PC-9 (cell line): ENCODE results near the gene RAET1L. TPM values are rescaled to one million over a fixed set of nuclear protein-coding genes. Genes with fewer than 3 reads are reported as not detected.

ENCODE experiments used
- BruUV-seq: library from RNA; stranded (reverse); fragments of 400-500 nt; replicated peaks from 2 replicates; lab custom pipeline; 2021; lab: Mats Ljungman, UMichigan
- CTCF ChIA-PET: fragments of 300-600 bp; sonication (Branson Sonifier 250); formaldehyde crosslinking; loops from one replicate; lab custom pipeline; 2022; ENCODE audit warnings: antibody characterized with exemption; lab: Charles Lee
- POLR2A ChIA-PET: fragments of 300-600 bp; sonication (Branson Sonifier 250); formaldehyde crosslinking; loops from one replicate; lab custom pipeline; 2022; ENCODE audit warnings: antibody characterized with exemption; ENCODE audit not compliant: unreplicated experiment; lab: Charles Lee
- DNase-seq, 2 experiments: peaks; one replicate each; pipeline versions ENCODE4 v3.0.0 to v3.0.0-alpha.2; 2015 to 2022; ENCODE audit warnings: mixed read lengths in 1 of 2
- H2AFZ ChIP-seq: fragments of 200-600 bp; sonication (generic); 2 replicates; pipeline ENCODE4 v1.8.1; 2017; ENCODE audit warnings: antibody characterized with exemption
- H3F3A ChIP-seq: fragments of 200-600 bp; sonication (generic); 2 replicates; pipeline ENCODE4 v1.8.1; 2017; ENCODE audit warnings: antibody characterized with exemption, mild to moderate bottlenecking, low read depth; ENCODE audit not compliant: insufficient read depth
- H3K27ac ChIP-seq: fragments of 200-600 bp; sonication (generic); 2 replicates; pipeline ENCODE4 v1.6.1; 2016; ENCODE audit warnings: mixed run types
- H3K27me3 ChIP-seq: fragments of 200-600 bp; sonication (generic); 2 replicates; pipeline ENCODE4 v1.6.1; 2016; ENCODE audit warnings: low read depth, mixed run types; ENCODE audit not compliant: insufficient read depth
- H3K36me3 ChIP-seq: fragments of 200-600 bp; sonication (generic); 2 replicates; pipeline ENCODE4 v1.6.1; 2016; ENCODE audit warnings: low read depth, mixed run types
- H3K4me1 ChIP-seq: fragments of 200-600 bp; sonication (generic); replicated peaks from 2 replicates; pipeline ENCODE4 v1.6.1; 2016; ENCODE audit warnings: mixed run types; ENCODE audit not compliant: insufficient read depth
- H3K4me2 ChIP-seq: fragments of 200-600 bp; sonication (generic); 2 replicates; pipeline ENCODE4 v1.6.1; 2017; ENCODE audit warnings: mixed run types
- H3K4me3 ChIP-seq: fragments of 200-600 bp; sonication (generic); 2 replicates; pipeline ENCODE4 v1.6.1; 2016; ENCODE audit warnings: mixed run types
- H3K79me2 ChIP-seq: fragments of 200-600 bp; sonication (generic); 2 replicates; pipeline ENCODE4 v1.6.1; 2017; ENCODE audit warnings: low read depth, mixed run types
- H3K9me2 ChIP-seq: fragments of 200-600 bp; sonication (generic); 2 replicates; pipeline ENCODE4 v1.8.1; 2017; ENCODE audit warnings: mild to moderate bottlenecking; ENCODE audit not compliant: insufficient read depth
- H3K9me3 ChIP-seq: fragments of 200-600 bp; sonication (generic); 2 replicates; pipeline ENCODE4 v1.8.1; 2016; ENCODE audit warnings: low read depth; ENCODE audit not compliant: insufficient read depth
- H4K20me1 ChIP-seq: fragments of 200-600 bp; sonication (generic); 2 replicates; pipeline ENCODE4 v1.8.1; 2017; ENCODE audit not compliant: insufficient read depth
- EZH2 ChIP-seq: fragments of 200-600 bp; sonication (generic); IDR thresholded peaks from 2 replicates; pipeline ENCODE4 v1.8.0; 2017; ENCODE audit warnings: antibody characterized with exemption, low read depth
- intact Hi-C: fragments of 100-400 bp; cut with micrococcal nuclease; formaldehyde crosslinking; loops from one replicate; pipeline ENCODE4 v1.10.0; 2022; ENCODE audit not compliant: unreplicated experiment
- total RNA-seq: library from RNA; stranded (reverse); gene quantifications from 2 replicates; pipeline ENCODE4 v1.2.3, GENCODE V29; 2021
- TF ChIP-seq, protein P1 (sequence below): fragments of 200-600 bp; sonication (generic); conservative IDR thresholded peaks from 2 replicates; pipeline ENCODE4 v1.6.1; 2017; ENCODE audit warnings: mixed run types, antibody characterized with exemption, mild to moderate bottlenecking, moderate library complexity

Gene RAET1L
- total RNA-seq, 1 experiment from 2014 or later, result 1.2 TPM

DNA sequence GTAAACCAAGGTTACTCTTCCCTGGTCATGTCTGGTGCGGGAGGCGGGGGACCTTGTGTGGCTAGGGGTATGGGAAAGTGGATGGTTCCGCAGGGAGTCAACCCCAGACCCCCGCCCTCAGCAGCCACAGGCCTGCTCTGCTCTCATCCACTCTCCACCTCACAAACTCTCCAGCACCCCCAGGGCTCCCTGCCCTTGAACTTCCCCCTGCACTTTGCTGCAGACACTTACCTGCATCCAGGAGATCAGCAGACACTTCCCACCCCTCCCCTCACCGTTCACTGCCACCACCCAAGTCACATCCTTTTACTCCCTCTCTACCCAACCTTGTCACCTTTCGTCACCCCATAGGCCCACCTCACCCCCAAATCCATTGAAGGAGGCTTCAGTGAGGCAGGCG lies 3.9 kb upstream of the RAET1L start:
- H4K20me1 ChIP-seq, result no peaks in the 10 kb centered on the region
- no peak overlapping the region for H3K4me2 ChIP-seq
- H3K9me2 ChIP-seq, result no peaks in the 10 kb centered on the region
- H3K27me3 ChIP-seq, result no peaks in the 10 kb centered on the region
- no peak overlapping the region for H3K27ac ChIP-seq
- H3K9me3 ChIP-seq, result no peaks in the 10 kb centered on the region
- H3K4me1 ChIP-seq, result peaks cover 19% of the 10 kb centered on the region
- no peak for DNase-seq
- no peak overlapping the region for H3K4me3 ChIP-seq
- H3F3A ChIP-seq, result peaks cover 7% of the 10 kb centered on the region; the same call in 1 of the 2 replicates
- no peak overlapping the region for H2AFZ ChIP-seq
- intact Hi-C loops, result no loop called here
- no peaks in the 10 kb centered on the region for H3K36me3 ChIP-seq
- POLR2A ChIA-PET, result no interaction called here
- TF ChIP-seq, protein P1, sequence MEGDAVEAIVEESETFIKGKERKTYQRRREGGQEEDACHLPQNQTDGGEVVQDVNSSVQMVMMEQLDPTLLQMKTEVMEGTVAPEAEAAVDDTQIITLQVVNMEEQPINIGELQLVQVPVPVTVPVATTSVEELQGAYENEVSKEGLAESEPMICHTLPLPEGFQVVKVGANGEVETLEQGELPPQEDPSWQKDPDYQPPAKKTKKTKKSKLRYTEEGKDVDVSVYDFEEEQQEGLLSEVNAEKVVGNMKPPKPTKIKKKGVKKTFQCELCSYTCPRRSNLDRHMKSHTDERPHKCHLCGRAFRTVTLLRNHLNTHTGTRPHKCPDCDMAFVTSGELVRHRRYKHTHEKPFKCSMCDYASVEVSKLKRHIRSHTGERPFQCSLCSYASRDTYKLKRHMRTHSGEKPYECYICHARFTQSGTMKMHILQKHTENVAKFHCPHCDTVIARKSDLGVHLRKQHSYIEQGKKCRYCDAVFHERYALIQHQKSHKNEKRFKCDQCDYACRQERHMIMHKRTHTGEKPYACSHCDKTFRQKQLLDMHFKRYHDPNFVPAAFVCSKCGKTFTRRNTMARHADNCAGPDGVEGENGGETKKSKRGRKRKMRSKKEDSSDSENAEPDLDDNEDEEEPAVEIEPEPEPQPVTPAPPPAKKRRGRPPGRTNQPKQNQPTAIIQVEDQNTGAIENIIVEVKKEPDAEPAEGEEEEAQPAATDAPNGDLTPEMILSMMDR, result no peak
- no peak for TF ChIP-seq EZH2
- BruUV-seq, result no TSS peak
- no peaks in the 10 kb centered on the region for H3K79me2 ChIP-seq
- CTCF ChIA-PET, result no interaction called here

DNA sequence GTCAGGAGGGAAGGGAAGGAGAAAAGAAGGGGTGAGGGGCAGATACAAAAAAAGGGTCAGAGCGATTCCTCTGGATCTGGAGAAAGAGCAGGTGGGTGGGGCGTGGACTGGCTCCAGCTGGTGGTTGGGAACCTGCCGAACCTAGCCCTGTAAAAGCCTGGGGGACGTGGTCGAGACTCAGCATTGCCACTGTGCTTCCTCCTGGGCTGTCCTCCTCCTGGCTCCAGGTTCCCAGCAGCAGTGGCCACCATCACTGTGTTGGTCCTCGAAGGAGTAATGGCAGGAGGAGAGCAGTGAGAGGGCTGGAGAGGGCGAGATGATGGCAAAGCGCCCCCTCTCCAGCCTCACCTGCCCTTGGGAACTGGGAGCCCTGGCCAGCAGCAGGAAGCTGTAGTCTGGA lies 3.5 kb upstream of the RAET1L start:
- no peaks in the 10 kb centered on the region for H3K36me3 ChIP-seq
- H3K9me2 ChIP-seq, result no peaks in the 10 kb centered on the region
- H3K4me1 ChIP-seq, result peaks cover 19% of the 10 kb centered on the region
- H3K79me2 ChIP-seq, result no peaks in the 10 kb centered on the region
- no peaks in the 10 kb centered on the region for H4K20me1 ChIP-seq
- H3F3A ChIP-seq, result peaks cover 7% of the 10 kb centered on the region; the same call in 1 of the 2 replicates
- POLR2A ChIA-PET, result no interaction called here
- H2AFZ ChIP-seq, result no peak overlapping the region
- no peak overlapping the region for H3K4me2 ChIP-seq
- TF ChIP-seq EZH2, result no peak
- TF ChIP-seq, protein P1, result no peak
- DNase-seq, result no peak
- H3K4me3 ChIP-seq, result no peak overlapping the region
- CTCF ChIA-PET, result no interaction called here
- H3K27me3 ChIP-seq, result no peaks in the 10 kb centered on the region
- no peak overlapping the region for H3K27ac ChIP-seq
- BruUV-seq, result no TSS peak
- no peaks in the 10 kb centered on the region for H3K9me3 ChIP-seq
- intact Hi-C loops, result no loop called here

DNA sequence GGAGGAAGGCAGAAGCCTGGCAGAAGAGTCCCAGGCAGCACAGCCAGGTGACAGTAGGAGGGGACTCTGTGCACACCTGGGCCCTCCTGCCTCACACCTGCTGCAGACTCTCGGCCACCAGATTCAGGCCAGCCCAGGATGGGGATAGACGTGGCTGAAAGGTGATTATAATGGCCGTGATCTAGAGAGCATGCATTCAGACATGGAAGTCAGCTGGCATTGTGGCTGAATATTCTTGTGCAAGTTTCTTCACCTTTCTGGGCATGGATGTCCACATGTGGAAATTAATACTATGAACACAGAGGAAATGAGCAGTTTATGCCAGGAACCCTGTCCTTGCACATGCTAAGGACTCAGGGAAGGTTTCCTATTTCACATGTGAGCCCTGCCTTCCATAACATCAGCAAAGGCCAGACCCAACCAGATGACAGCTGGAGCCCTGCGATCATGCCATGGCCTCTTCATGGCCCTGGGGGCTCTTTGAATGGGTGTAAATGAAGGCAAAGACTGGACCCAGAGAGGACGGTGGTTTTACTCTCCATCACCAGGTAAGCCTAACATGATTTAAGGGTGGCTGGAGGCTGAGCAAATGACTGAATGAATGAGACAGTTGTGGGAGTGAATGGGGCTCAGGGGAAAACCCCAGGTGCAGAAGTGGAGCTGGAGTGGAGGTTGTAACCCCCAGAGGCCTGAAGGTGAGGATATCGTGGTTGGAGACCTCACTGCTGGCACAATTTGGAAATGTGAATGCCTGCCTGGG lies 2.7 kb upstream of the RAET1L start:
- H3K9me3 ChIP-seq, result no peaks in the 10 kb centered on the region
- H4K20me1 ChIP-seq, result no peaks in the 10 kb centered on the region
- no peaks in the 10 kb centered on the region for H3K9me2 ChIP-seq
- no peak for TF ChIP-seq EZH2
- TF ChIP-seq, protein P1, result no peak
- no peak overlapping the region for H3K27ac ChIP-seq
- DNase-seq, result no peak
- H3K4me3 ChIP-seq, result no peak overlapping the region
- H3K36me3 ChIP-seq, result no peaks in the 10 kb centered on the region
- no peaks in the 10 kb centered on the region for H3K79me2 ChIP-seq
- peaks cover 19% of the 10 kb centered on the region for H3K4me1 ChIP-seq
- no peaks in the 10 kb centered on the region for H3K27me3 ChIP-seq
- POLR2A ChIA-PET, result no interaction called here
- H3K4me2 ChIP-seq, result no peak overlapping the region
- H2AFZ ChIP-seq, result no peak overlapping the region
- H3F3A ChIP-seq, result peaks cover 7% of the 10 kb centered on the region; the same call in 1 of the 2 replicates
- CTCF ChIA-PET, result no interaction called here
- no TSS peak for BruUV-seq
- intact Hi-C loops, result no loop called here
